Measurements from ENCODE around the gene RAB35. TPM values are rescaled to one million over a fixed set of nuclear protein-coding genes. Genes with fewer than 3 reads are reported as not detected.

The RAB35 gene
- polyA plus RNA-seq, 1 of the 3 experiments (the other 2 are of a cell fraction), result 41.8 TPM

DNA sequence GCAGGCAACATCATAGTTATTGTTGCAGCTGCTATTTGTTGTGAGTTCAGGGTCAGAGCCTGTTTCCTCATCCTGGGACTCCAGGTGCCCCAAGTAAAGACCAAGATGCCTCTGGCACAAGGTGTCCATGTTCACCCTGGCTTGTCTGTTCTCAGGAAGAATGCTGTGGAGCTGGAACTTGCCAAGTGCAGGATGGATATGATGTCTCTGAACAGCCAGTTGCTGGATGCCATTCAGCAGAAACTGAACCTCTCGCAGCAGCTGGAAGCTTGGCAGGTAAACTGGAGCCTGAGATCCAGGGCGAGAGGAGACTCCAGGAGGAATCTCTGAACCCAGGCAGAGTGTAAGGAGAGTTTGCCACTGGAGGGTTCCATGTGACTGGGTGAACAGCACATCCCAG lies 26.8 kb downstream of the RAB35 start (continued):
- TF ChIP-seq TEAD4 (IDR thresholded peaks at IDR 0.05; ENCODE audit: borderline replicate concordance, insufficient read depth), result no peak

DNA sequence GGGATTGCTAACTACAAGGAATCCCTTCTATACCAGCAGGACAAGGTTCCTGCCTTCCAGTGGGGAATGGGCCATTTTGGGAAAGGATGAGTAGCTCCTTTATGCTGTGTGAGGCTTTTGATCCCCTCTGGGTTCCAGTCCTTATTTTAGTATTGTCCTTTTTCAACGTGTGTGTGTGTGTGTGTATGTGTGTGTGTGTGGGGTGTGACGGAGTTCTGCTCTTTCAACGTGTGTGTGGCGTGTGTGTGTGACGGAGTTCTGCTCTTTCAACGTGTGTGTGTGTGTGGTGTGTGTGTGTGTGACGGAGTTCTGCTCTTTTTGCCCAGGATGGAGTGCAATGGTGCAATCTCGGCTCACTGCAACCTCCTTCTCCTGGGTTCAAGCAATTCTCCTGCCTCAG lies 27.4 kb downstream of the RAB35 start:
- Histone ChIP-seq H3F3A (replicated peaks; ENCODE audit: insufficient read depth) (peaks cover 7% of the 10 kb centered on the region), H3K4me2 (no peak overlapping the region), H2AFZ (ENCODE audit: low read depth) (no peak overlapping the region), H3K79me2 (ENCODE audit: insufficient read depth) (no peaks in the 10 kb centered on the region), H3K36me3 (replicated peaks in 1 of 2; ENCODE audit: control insufficient read depth in 1 of 2, insufficient read depth in 2 of 2, low read length in 1 of 2) (peaks cover 0 to 7% of the 10 kb centered on the region in 2 experiments), H3K4me3 (ENCODE audit: low read depth in 2 of 2, low read length in 1 of 2) (no peak overlapping the region), H3K9me3 (no peaks in the 10 kb centered on the region), H3K4me1 (ENCODE audit: control insufficient read depth in 1 of 2, insufficient read depth in 2 of 2, low read depth in 1 of 2, low read length in 1 of 2) (peaks cover 0 to 34% of the 10 kb centered on the region in 2 experiments; a peak in 1 of 4 replicates), H3K27ac (ENCODE audit: low read depth in 2 of 2, low read length in 1 of 2) (no peak overlapping the region), H3K27me3 (ENCODE audit: insufficient read depth) (no peaks in the 10 kb centered on the region), H4K20me1 (ENCODE audit: insufficient read depth) (0 out of 2 replicates have a peak, but pooled peaks cover 3% of the 10 kb centered on the region), H3K9ac (no peak overlapping the region), H3K9me2 (no peaks in the 10 kb centered on the region)
- DNase-seq, result no peak
- TF ChIP-seq SMC3 (IDR thresholded peaks at IDR 0.05; ENCODE audit: low read depth, low read length), result no peak
- TF ChIP-seq, protein P1, sequence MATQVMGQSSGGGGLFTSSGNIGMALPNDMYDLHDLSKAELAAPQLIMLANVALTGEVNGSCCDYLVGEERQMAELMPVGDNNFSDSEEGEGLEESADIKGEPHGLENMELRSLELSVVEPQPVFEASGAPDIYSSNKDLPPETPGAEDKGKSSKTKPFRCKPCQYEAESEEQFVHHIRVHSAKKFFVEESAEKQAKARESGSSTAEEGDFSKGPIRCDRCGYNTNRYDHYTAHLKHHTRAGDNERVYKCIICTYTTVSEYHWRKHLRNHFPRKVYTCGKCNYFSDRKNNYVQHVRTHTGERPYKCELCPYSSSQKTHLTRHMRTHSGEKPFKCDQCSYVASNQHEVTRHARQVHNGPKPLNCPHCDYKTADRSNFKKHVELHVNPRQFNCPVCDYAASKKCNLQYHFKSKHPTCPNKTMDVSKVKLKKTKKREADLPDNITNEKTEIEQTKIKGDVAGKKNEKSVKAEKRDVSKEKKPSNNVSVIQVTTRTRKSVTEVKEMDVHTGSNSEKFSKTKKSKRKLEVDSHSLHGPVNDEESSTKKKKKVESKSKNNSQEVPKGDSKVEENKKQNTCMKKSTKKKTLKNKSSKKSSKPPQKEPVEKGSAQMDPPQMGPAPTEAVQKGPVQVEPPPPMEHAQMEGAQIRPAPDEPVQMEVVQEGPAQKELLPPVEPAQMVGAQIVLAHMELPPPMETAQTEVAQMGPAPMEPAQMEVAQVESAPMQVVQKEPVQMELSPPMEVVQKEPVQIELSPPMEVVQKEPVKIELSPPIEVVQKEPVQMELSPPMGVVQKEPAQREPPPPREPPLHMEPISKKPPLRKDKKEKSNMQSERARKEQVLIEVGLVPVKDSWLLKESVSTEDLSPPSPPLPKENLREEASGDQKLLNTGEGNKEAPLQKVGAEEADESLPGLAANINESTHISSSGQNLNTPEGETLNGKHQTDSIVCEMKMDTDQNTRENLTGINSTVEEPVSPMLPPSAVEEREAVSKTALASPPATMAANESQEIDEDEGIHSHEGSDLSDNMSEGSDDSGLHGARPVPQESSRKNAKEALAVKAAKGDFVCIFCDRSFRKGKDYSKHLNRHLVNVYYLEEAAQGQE (IDR thresholded peaks at IDR 0.05; ENCODE audit: low read depth, low read length), result no peak
- no peak for TF ChIP-seq YY1 (IDR thresholded peaks at IDR 0.05; ENCODE audit: low read depth)
- no peak for TF ChIP-seq FOXJ3 (CRISPR knock-in tag; IDR thresholded peaks at IDR 0.05)
- TF ChIP-seq TEAD4 (IDR thresholded peaks at IDR 0.05; ENCODE audit: borderline replicate concordance, insufficient read depth), result no peak
- TF ChIP-seq RXRA (IDR thresholded peaks at IDR 0.05; ENCODE audit: borderline replicate concordance, low read depth), result no peak
- TF ChIP-seq CHD2 (IDR thresholded peaks at IDR 0.05; ENCODE audit: low read length, partially characterized antibody), result no peak
- TF ChIP-seq RCOR1 (IDR thresholded peaks at IDR 0.05; ENCODE audit: low read length), result no peak
- no peak for TF ChIP-seq MEF2A (IDR thresholded peaks at IDR 0.05; ENCODE audit: borderline replicate concordance, low read depth)
- TF ChIP-seq, protein P2, sequence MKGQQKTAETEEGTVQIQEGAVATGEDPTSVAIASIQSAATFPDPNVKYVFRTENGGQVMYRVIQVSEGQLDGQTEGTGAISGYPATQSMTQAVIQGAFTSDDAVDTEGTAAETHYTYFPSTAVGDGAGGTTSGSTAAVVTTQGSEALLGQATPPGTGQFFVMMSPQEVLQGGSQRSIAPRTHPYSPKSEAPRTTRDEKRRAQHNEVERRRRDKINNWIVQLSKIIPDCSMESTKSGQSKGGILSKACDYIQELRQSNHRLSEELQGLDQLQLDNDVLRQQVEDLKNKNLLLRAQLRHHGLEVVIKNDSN (IDR thresholded peaks at IDR 0.05; ENCODE audit: borderline replicate concordance, low read depth), result no peak
- TF ChIP-seq, protein P3, sequence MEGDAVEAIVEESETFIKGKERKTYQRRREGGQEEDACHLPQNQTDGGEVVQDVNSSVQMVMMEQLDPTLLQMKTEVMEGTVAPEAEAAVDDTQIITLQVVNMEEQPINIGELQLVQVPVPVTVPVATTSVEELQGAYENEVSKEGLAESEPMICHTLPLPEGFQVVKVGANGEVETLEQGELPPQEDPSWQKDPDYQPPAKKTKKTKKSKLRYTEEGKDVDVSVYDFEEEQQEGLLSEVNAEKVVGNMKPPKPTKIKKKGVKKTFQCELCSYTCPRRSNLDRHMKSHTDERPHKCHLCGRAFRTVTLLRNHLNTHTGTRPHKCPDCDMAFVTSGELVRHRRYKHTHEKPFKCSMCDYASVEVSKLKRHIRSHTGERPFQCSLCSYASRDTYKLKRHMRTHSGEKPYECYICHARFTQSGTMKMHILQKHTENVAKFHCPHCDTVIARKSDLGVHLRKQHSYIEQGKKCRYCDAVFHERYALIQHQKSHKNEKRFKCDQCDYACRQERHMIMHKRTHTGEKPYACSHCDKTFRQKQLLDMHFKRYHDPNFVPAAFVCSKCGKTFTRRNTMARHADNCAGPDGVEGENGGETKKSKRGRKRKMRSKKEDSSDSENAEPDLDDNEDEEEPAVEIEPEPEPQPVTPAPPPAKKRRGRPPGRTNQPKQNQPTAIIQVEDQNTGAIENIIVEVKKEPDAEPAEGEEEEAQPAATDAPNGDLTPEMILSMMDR (IDR thresholded peaks at IDR 0.05), result no peak
- no peak for TF ChIP-seq FOSL2 (IDR thresholded peaks at IDR 0.05; ENCODE audit: borderline replicate concordance, low read depth)
- no peak for TF ChIP-seq FOXM1 (IDR thresholded peaks at IDR 0.05; ENCODE audit: low read depth)
- TF ChIP-seq JUND (IDR thresholded peaks at IDR 0.05), result no peak
- TF ChIP-seq, protein P4, sequence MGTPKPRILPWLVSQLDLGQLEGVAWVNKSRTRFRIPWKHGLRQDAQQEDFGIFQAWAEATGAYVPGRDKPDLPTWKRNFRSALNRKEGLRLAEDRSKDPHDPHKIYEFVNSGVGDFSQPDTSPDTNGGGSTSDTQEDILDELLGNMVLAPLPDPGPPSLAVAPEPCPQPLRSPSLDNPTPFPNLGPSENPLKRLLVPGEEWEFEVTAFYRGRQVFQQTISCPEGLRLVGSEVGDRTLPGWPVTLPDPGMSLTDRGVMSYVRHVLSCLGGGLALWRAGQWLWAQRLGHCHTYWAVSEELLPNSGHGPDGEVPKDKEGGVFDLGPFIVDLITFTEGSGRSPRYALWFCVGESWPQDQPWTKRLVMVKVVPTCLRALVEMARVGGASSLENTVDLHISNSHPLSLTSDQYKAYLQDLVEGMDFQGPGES (IDR thresholded peaks at IDR 0.05; ENCODE audit: low read depth, low read length), result no peak
- no peak for TF ChIP-seq RFX5 (IDR thresholded peaks at IDR 0.05; ENCODE audit: low read length)
- ChIA-PET POLR2A (interaction anchor here (1.4 kb wide), 1 partner anchor 112 kb away, joined by 4 read pairs; the partner anchor contains the start of gene RPLP0), CTCF (no interaction called here)
- 77% methylated on average over 8 of the region's 8 CpGs for WGBS (ENCODE audit: low lambda C conversion rate)

Measured in SK-N-SH (cell line).